PC-9 (cell line): ENCODE data around the gene SERTAD3. TPM values are rescaled to one million over a fixed set of nuclear protein-coding genes. Genes with fewer than 3 reads are reported as not detected.

Experiments
- BruUV-seq: library from RNA; stranded (reverse); fragments of 400-500 nt; replicated peaks from 2 replicates; lab custom pipeline; 2021; lab: Mats Ljungman, UMichigan
- CTCF ChIA-PET: fragments of 300-600 bp; sonication (Branson Sonifier 250); formaldehyde crosslinking; loops from one replicate; lab custom pipeline; 2022; ENCODE audit warnings: antibody characterized with exemption; lab: Charles Lee
- POLR2A ChIA-PET: fragments of 300-600 bp; sonication (Branson Sonifier 250); formaldehyde crosslinking; loops from one replicate; lab custom pipeline; 2022; ENCODE audit warnings: antibody characterized with exemption; ENCODE audit not compliant: unreplicated experiment; lab: Charles Lee
- DNase-seq, 2 experiments: peaks; one replicate each; pipeline versions ENCODE4 v3.0.0 to v3.0.0-alpha.2; 2015 to 2022; ENCODE audit warnings: mixed read lengths in 1 of 2
- H2AFZ ChIP-seq: fragments of 200-600 bp; sonication (generic); 2 replicates; pipeline ENCODE4 v1.8.1; 2017; ENCODE audit warnings: antibody characterized with exemption
- H3F3A ChIP-seq: fragments of 200-600 bp; sonication (generic); 2 replicates; pipeline ENCODE4 v1.8.1; 2017; ENCODE audit warnings: antibody characterized with exemption, mild to moderate bottlenecking, low read depth; ENCODE audit not compliant: insufficient read depth
- H3K27ac ChIP-seq: fragments of 200-600 bp; sonication (generic); 2 replicates; pipeline ENCODE4 v1.6.1; 2016; ENCODE audit warnings: mixed run types
- H3K27me3 ChIP-seq: fragments of 200-600 bp; sonication (generic); 2 replicates; pipeline ENCODE4 v1.6.1; 2016; ENCODE audit warnings: low read depth, mixed run types; ENCODE audit not compliant: insufficient read depth
- H3K36me3 ChIP-seq: fragments of 200-600 bp; sonication (generic); 2 replicates; pipeline ENCODE4 v1.6.1; 2016; ENCODE audit warnings: low read depth, mixed run types
- H3K4me1 ChIP-seq: fragments of 200-600 bp; sonication (generic); replicated peaks from 2 replicates; pipeline ENCODE4 v1.6.1; 2016; ENCODE audit warnings: mixed run types; ENCODE audit not compliant: insufficient read depth
- H3K4me2 ChIP-seq: fragments of 200-600 bp; sonication (generic); 2 replicates; pipeline ENCODE4 v1.6.1; 2017; ENCODE audit warnings: mixed run types
- H3K4me3 ChIP-seq: fragments of 200-600 bp; sonication (generic); 2 replicates; pipeline ENCODE4 v1.6.1; 2016; ENCODE audit warnings: mixed run types
- H3K79me2 ChIP-seq: fragments of 200-600 bp; sonication (generic); 2 replicates; pipeline ENCODE4 v1.6.1; 2017; ENCODE audit warnings: low read depth, mixed run types
- H3K9me2 ChIP-seq: fragments of 200-600 bp; sonication (generic); 2 replicates; pipeline ENCODE4 v1.8.1; 2017; ENCODE audit warnings: mild to moderate bottlenecking; ENCODE audit not compliant: insufficient read depth
- H3K9me3 ChIP-seq: fragments of 200-600 bp; sonication (generic); 2 replicates; pipeline ENCODE4 v1.8.1; 2016; ENCODE audit warnings: low read depth; ENCODE audit not compliant: insufficient read depth
- H4K20me1 ChIP-seq: fragments of 200-600 bp; sonication (generic); 2 replicates; pipeline ENCODE4 v1.8.1; 2017; ENCODE audit not compliant: insufficient read depth
- EZH2 ChIP-seq: fragments of 200-600 bp; sonication (generic); IDR thresholded peaks from 2 replicates; pipeline ENCODE4 v1.8.0; 2017; ENCODE audit warnings: antibody characterized with exemption, low read depth
- intact Hi-C: fragments of 100-400 bp; cut with micrococcal nuclease; formaldehyde crosslinking; loops from one replicate; pipeline ENCODE4 v1.10.0; 2022; ENCODE audit not compliant: unreplicated experiment
- total RNA-seq: library from RNA; stranded (reverse); gene quantifications from 2 replicates; pipeline ENCODE4 v1.2.3, GENCODE V29; 2021
- TF ChIP-seq, protein P1 (sequence below): fragments of 200-600 bp; sonication (generic); conservative IDR thresholded peaks from 2 replicates; pipeline ENCODE4 v1.6.1; 2017; ENCODE audit warnings: mixed run types, antibody characterized with exemption, mild to moderate bottlenecking, moderate library complexity

Gene SERTAD3
- total RNA-seq, 1 experiment from 2014 or later: 41.4 TPM

DNA sequence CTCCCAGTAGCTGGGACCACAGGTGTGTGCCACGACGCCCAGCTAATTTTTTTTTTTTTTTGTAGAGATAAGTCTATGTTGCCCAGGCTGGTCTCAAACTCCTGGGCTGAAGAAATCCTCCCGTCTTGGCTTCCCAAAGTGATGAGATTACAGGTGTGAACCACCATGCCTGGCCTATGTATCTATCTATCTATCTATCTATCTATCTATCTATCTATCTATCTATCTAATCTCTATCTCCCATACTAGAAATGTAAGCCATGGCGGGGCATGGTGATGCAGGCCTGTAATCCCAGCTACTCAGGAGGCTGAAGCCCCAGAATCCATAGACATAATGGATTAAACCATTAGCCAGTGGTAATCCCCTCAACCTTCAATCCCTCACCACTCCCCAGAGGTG lies 6.5 kb upstream of the SERTAD3 start:
- H3K27me3 ChIP-seq: no peaks in the 10 kb centered on the region
- H3K27ac ChIP-seq: no peak overlapping the region
- H4K20me1 ChIP-seq: no peaks in the 10 kb centered on the region
- H3F3A ChIP-seq: peaks cover 13% of the 10 kb centered on the region; the same call in 1 of the 2 replicates
- H3K4me3 ChIP-seq: no peak overlapping the region
- H3K9me3 ChIP-seq: no peaks in the 10 kb centered on the region
- DNase-seq: no peak
- BruUV-seq: no TSS peak
- POLR2A ChIA-PET: interaction anchor here (0.6 kb wide), 1 partner anchor 28 kb away, joined by 6 read pairs; no protein-coding TSS in a partner anchor
- TF ChIP-seq, protein P1, sequence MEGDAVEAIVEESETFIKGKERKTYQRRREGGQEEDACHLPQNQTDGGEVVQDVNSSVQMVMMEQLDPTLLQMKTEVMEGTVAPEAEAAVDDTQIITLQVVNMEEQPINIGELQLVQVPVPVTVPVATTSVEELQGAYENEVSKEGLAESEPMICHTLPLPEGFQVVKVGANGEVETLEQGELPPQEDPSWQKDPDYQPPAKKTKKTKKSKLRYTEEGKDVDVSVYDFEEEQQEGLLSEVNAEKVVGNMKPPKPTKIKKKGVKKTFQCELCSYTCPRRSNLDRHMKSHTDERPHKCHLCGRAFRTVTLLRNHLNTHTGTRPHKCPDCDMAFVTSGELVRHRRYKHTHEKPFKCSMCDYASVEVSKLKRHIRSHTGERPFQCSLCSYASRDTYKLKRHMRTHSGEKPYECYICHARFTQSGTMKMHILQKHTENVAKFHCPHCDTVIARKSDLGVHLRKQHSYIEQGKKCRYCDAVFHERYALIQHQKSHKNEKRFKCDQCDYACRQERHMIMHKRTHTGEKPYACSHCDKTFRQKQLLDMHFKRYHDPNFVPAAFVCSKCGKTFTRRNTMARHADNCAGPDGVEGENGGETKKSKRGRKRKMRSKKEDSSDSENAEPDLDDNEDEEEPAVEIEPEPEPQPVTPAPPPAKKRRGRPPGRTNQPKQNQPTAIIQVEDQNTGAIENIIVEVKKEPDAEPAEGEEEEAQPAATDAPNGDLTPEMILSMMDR: no peak
- TF ChIP-seq EZH2: no peak
- H2AFZ ChIP-seq: no peak overlapping the region
- no peaks in the 10 kb centered on the region for H3K9me2 ChIP-seq
- CTCF ChIA-PET: interaction anchor here (0.6 kb wide), 1 partner anchor 298 kb away, joined by 16 read pairs; no protein-coding TSS in a partner anchor
- 0 out of 2 replicates have a peak, but pooled peaks cover 6% of the 10 kb centered on the region for H3K36me3 ChIP-seq
- no peaks in the 10 kb centered on the region for H3K4me1 ChIP-seq
- no peaks in the 10 kb centered on the region for H3K79me2 ChIP-seq
- H3K4me2 ChIP-seq: no peak overlapping the region
- intact Hi-C loops: no loop called here

DNA sequence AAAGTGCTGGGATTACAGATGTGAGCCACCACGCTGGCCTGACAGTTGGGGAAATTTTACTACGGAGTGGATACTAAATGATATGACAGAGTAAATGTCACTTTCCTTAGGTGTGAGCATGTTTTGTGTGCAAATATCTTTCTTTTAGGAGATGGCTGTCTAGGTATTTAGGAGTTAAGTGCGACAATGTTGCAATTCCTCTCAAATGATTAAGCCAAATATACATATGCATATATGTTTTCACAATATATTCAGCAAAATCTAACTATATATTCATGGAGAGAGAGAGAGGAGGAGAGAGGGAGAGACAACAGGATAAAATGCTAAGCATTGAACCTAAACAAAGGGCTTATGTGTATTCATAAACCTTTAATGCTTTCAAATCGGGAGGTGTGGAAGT lies 5.4 kb upstream of the SERTAD3 start:
- BruUV-seq: no TSS peak
- Histone ChIP-seq H3K4me1 (peaks cover 4% of the 10 kb centered on the region; the same call in 1 of the 2 replicates), H3K27me3 (no peaks in the 10 kb centered on the region), H3K79me2 (no peaks in the 10 kb centered on the region), H3K9me2 (no peaks in the 10 kb centered on the region), H3K4me2 (no peak overlapping the region), H4K20me1 (no peaks in the 10 kb centered on the region), H3K27ac (no peak overlapping the region), H3F3A (peaks cover 21% of the 10 kb centered on the region; the same call in 1 of the 2 replicates), H3K4me3 (no peak overlapping the region), H2AFZ (no peak overlapping the region), H3K36me3 (0 out of 2 replicates have a peak, but pooled peaks cover 6% of the 10 kb centered on the region), H3K9me3 (no peaks in the 10 kb centered on the region)
- DNase-seq: no peak
- ChIA-PET CTCF (no interaction called here), POLR2A (no interaction called here)
- intact Hi-C loops: no loop called here
- TF ChIP-seq, protein P1: no peak
- TF ChIP-seq EZH2: no peak

DNA sequence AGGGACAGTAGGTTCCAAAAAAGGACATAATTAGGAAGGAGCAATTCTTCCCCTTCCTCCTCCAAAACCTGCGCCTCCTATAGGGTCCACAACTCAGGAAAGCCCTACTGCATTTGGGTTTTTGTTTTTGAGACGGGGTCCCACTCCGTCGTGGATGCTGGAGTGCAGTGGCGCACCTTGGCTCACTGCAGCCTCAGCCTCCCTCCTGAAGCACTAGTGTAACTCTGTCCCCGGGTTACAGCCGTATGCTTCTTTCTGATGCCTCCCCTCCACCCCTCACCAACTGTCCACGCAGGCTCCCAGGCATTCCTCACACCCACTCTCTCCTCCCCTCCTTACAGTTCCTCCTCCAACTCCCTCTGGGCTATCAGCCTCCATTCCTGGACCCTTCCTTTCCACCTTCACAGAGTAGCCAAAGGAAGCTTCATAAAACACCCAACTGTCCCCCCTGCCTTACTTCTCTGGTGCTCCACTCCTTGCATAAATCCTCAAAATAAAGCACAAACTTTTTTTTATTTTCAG lies 2.2 kb upstream of the SERTAD3 start:
- H3K27ac ChIP-seq: no peak overlapping the region
- peaks cover 27% of the 10 kb centered on the region; the same call in 1 of the 2 replicates for H3F3A ChIP-seq
- peaks cover 13% of the 10 kb centered on the region for H4K20me1 ChIP-seq
- intact Hi-C loops: no loop called here
- no TSS peak for BruUV-seq
- H3K36me3 ChIP-seq: peaks cover 6% of the 10 kb centered on the region; the same call in 1 of the 2 replicates
- TF ChIP-seq EZH2: no peak
- TF ChIP-seq, protein P1: no peak
- ChIA-PET POLR2A (interaction anchor here (0.6 kb wide), 1 partner anchor 13 kb away, joined by 3 read pairs; no protein-coding TSS in a partner anchor), CTCF (interaction anchor here (0.6 kb wide), 1 partner anchor 157 kb away, joined by 3 read pairs; no protein-coding TSS in a partner anchor)
- no peak overlapping the region for H3K4me3 ChIP-seq
- H3K9me2 ChIP-seq: no peaks in the 10 kb centered on the region
- no peak overlapping the region for H3K4me2 ChIP-seq
- H3K9me3 ChIP-seq: no peaks in the 10 kb centered on the region
- peaks cover 25% of the 10 kb centered on the region for H3K79me2 ChIP-seq
- no peak for DNase-seq
- no peak overlapping the region for H2AFZ ChIP-seq
- peaks cover 12% of the 10 kb centered on the region for H3K4me1 ChIP-seq
- no peaks in the 10 kb centered on the region for H3K27me3 ChIP-seq
